DOHH2 (cell line): Measurements from ENCODE around the gene DCST2.

Source experiments
- H3F3A ChIP-seq: fragments of 200-600 bp; sonication (generic), shearing (Covaris generic); 2 replicates; pipeline ENCODE4 v1.6.0; 2016; ENCODE audit warnings: antibody characterized with exemption, mild to moderate bottlenecking; ENCODE audit not compliant: control insufficient read depth, insufficient read depth
- H3K27ac ChIP-seq: fragments of 200-600 bp; sonication (generic); 2 replicates; pipeline ENCODE4 v1.5.1; 2014; ENCODE audit warnings: low read depth, mild to moderate bottlenecking, low read length, moderate library complexity
- H3K27me3 ChIP-seq: fragments of 200-600 bp; sonication (generic); 2 replicates; pipeline ENCODE4 v1.6.1; 2014; ENCODE audit warnings: mild to moderate bottlenecking, low read length, mixed read lengths; ENCODE audit not compliant: control insufficient read depth
- H3K36me3 ChIP-seq: fragments of 200-600 bp; sonication (generic); 2 replicates; pipeline ENCODE4 v1.6.1; 2014; ENCODE audit warnings: mild to moderate bottlenecking, low read length, moderate library complexity, mixed read lengths; ENCODE audit not compliant: control insufficient read depth
- H3K4me1 ChIP-seq: fragments of 200-600 bp; sonication (generic); 2 replicates; pipeline ENCODE4 v1.6.1; 2014; ENCODE audit warnings: mild to moderate bottlenecking, low read length, mixed read lengths; ENCODE audit not compliant: control insufficient read depth
- H3K4me2 ChIP-seq: fragments of 200-600 bp; sonication (generic); 2 replicates; pipeline ENCODE4 v1.6.0; 2014; ENCODE audit warnings: mild to moderate bottlenecking, low read length, moderate library complexity
- H3K4me3 ChIP-seq: fragments of 200-600 bp; sonication (generic); 2 replicates; pipeline ENCODE4 v1.5.1; 2014; ENCODE audit warnings: mild to moderate bottlenecking, low read length, mixed read lengths
- H3K79me2 ChIP-seq: fragments of 200-600 bp; sonication (generic); 2 replicates; pipeline ENCODE4 v1.6.1; 2014; ENCODE audit warnings: mild to moderate bottlenecking, low read length, mixed read lengths; ENCODE audit not compliant: control insufficient read depth
- H3K9me2 ChIP-seq: fragments of 200-600 bp; sonication (generic); replicated peaks from 2 replicates; pipeline ENCODE4 v1.6.1; 2014; ENCODE audit warnings: mild to moderate bottlenecking, low read length, mixed read lengths; ENCODE audit not compliant: control insufficient read depth
- H3K9me3 ChIP-seq: fragments of 200-600 bp; sonication (generic); 2 replicates; pipeline ENCODE4 v1.6.1; 2014; ENCODE audit warnings: antibody characterized with exemption, low read length, mixed read lengths; ENCODE audit not compliant: control insufficient read depth, insufficient read depth
- H4K20me1 ChIP-seq: fragments of 200-600 bp; sonication (generic); 2 replicates; pipeline ENCODE4 v1.6.0; 2014; ENCODE audit warnings: low read depth, mild to moderate bottlenecking, antibody characterized with exemption, low read length, moderate library complexity; ENCODE audit not compliant: control insufficient read depth, insufficient read depth
- CTCF ChIP-seq: fragments of 200-600 bp; sonication (generic); IDR thresholded peaks from one replicate; pipeline ENCODE4 v1.5.1; 2014; ENCODE audit warnings: antibody characterized with exemption, mild to moderate bottlenecking, low read depth, low read length; ENCODE audit not compliant: poor library complexity, severe bottlenecking
- EZH2phosphoT487 ChIP-seq: fragments of 200-600 bp; sonication (generic); IDR thresholded peaks from 2 replicates; pipeline ENCODE4 v1.6.1; 2017; ENCODE audit warnings: borderline replicate concordance, mild to moderate bottlenecking, antibody characterized with exemption, low read length, moderate library complexity, mixed read lengths

DCST2 gene

GRCh38 chr1:155000411-155000725, 33.2 kb downstream of the DCST2 start:
- Histone ChIP-seq H3K4me2 (peak overlapping the region; percentile 81), H3K27me3 (no peaks in the 10 kb centered on the region), H3K79me2 (peaks cover 24% of the 10 kb centered on the region), H3K9me2 (no peaks in the 10 kb centered on the region), H3K4me3 (peak overlapping the region; percentile 92), H3F3A (peaks cover 33% of the 10 kb centered on the region), H3K27ac (peak overlapping the region; percentile 80), H3K4me1 (peaks cover 47% of the 10 kb centered on the region), H3K36me3 (no peaks in the 10 kb centered on the region), H3K9me3 (no peaks in the 10 kb centered on the region), H4K20me1 (no peaks in the 10 kb centered on the region)
- no peak for TF ChIP-seq CTCF
- TF ChIP-seq EZH2phosphoT487 = no peak

- Histone ChIP-seq H4K20me1 (no peaks in the 10 kb centered on the region), H3K9me3 (no peaks in the 10 kb centered on the region), H3K9me2 (no peaks in the 10 kb centered on the region), H3K79me2 (peaks cover 22% of the 10 kb centered on the region), H3K27me3 (no peaks in the 10 kb centered on the region), H3K4me2 (peak overlapping the region; percentile 81), H3K27ac (peak overlapping the region; percentile 76), H3K4me3 (peak overlapping the region; percentile 92), H3K4me1 (peaks cover 41% of the 10 kb centered on the region), H3K36me3 (no peaks in the 10 kb centered on the region), H3F3A (peaks cover 30% of the 10 kb centered on the region)
- TF ChIP-seq CTCF (no peak), EZH2phosphoT487 (no peak)
These were observed 33.8 kb downstream of the DCST2 start for GRCh38 chr1:154999571-155000410.

- no peaks in the 10 kb centered on the region for H3K27me3 ChIP-seq
- no peaks in the 10 kb centered on the region for H4K20me1 ChIP-seq
- peaks cover 27% of the 10 kb centered on the region for H3F3A ChIP-seq
- peaks cover 14% of the 10 kb centered on the region for H3K79me2 ChIP-seq
- peaks cover 33% of the 10 kb centered on the region for H3K4me1 ChIP-seq
- no peaks in the 10 kb centered on the region for H3K9me3 ChIP-seq
- TF ChIP-seq EZH2phosphoT487 (no peak), CTCF (peak; percentile 97)
- peak overlapping the region; percentile 76 for H3K27ac ChIP-seq
- H3K4me2 ChIP-seq = peak overlapping the region; percentile 81
- no peaks in the 10 kb centered on the region for H3K9me2 ChIP-seq
- no peaks in the 10 kb centered on the region for H3K36me3 ChIP-seq
- peak overlapping the region; percentile 92 for H3K4me3 ChIP-seq
These were observed 34.6 kb downstream of the DCST2 start for GRCh38 chr1:154998818-154999570.
